HepG2 (cell line): ENCODE data around the gene DCDC2. TPM values are rescaled to one million over a fixed set of nuclear protein-coding genes. Genes with fewer than 3 reads are reported as not detected.

Source experiments
- AGO1 ChIP-seq: fragments of 200-400 bp; formaldehyde crosslinking; IDR thresholded peaks from 2 replicates; pipeline ENCODE4 v1.6.1; 2017; ENCODE audit warnings: mild to moderate bottlenecking, low read depth, low read length, moderate library complexity; ENCODE audit not compliant: poor library complexity, severe bottlenecking
- BCL6 ChIP-seq: IDR thresholded peaks from 2 replicates; pipeline ENCODE4 v1.6.1; 2016; ENCODE audit warnings: missing genetic modification reagents, missing compliant biosample characterization
- CHD4 ChIP-seq: fragments of 200-600 bp; sonication (generic); IDR thresholded peaks from 2 replicates; pipeline ENCODE4 v1.7.0; 2017; ENCODE audit warnings: mild to moderate bottlenecking, low read length, borderline replicate concordance
- HNRNPL ChIP-seq: fragments of 200-400 bp; formaldehyde crosslinking; IDR thresholded peaks from 2 replicates; pipeline ENCODE4 v1.6.1; 2017; ENCODE audit warnings: mild to moderate bottlenecking, low read depth, low read length
- JUND ChIP-seq: sonication (generic); formaldehyde crosslinking; IDR thresholded peaks from 2 replicates; pipeline ENCODE4 v1.8.0; 2022; ENCODE audit warnings: mild to moderate bottlenecking, missing genetic modification reagents
- SMARCC2 ChIP-seq: fragments of 450-650 bp; IDR thresholded peaks from 2 replicates; pipeline ENCODE4 v1.6.1; 2017; ENCODE audit warnings: antibody characterized with exemption, mild to moderate bottlenecking
- ZBTB39 ChIP-seq: sonication (generic); formaldehyde crosslinking; IDR thresholded peaks from 2 replicates; pipeline ENCODE4 v1.5.0; 2020; ENCODE audit warnings: missing genetic modification reagents
- ZBTB44 ChIP-seq: sonication (generic); formaldehyde crosslinking; IDR thresholded peaks from 2 replicates; pipeline ENCODE4 v1.4.0; 2020; ENCODE audit warnings: missing genetic modification reagents
- ZBTB8A ChIP-seq: sonication (generic); formaldehyde crosslinking; IDR thresholded peaks from 2 replicates; pipeline ENCODE4 v1.4.0; 2020; ENCODE audit warnings: mild to moderate bottlenecking, low read depth, missing genetic modification reagents, borderline replicate concordance
- ZNF251 ChIP-seq: sonication (generic); formaldehyde crosslinking; IDR thresholded peaks from 2 replicates; pipeline ENCODE4 v1.9.0; 2021; ENCODE audit warnings: mild to moderate bottlenecking, missing genetic modification reagents
- ZNF276 ChIP-seq: sonication (generic); formaldehyde crosslinking; IDR thresholded peaks from 2 replicates; pipeline ENCODE4 v1.4.0; 2020; ENCODE audit warnings: mild to moderate bottlenecking, low read depth, missing genetic modification reagents
- ZNF639 ChIP-seq: conservative IDR thresholded peaks from 2 replicates; pipeline ENCODE4 v1.6.1; 2018; ENCODE audit warnings: missing genetic modification reagents
- polyA plus RNA-seq, 8 experiments: library from polyadenylated mRNA; depleted of rRNA in 3 of 8; stranded (reverse) in 7 of 8; unstranded in 1 of 8; fragments of >200 nt; fragmentation: Illumina TruSeq in 4 of 8; extraction: Trizol in 4 of 8; gene quantifications; 2 replicates each; pipeline versions ENCODE4 v1.2.1 to v1.2.3, GENCODE V29; 2011 to 2016; ENCODE audit warnings: low read depth in 4 of 8, missing spikeins in 1 of 8, mixed read lengths in 1 of 8; ENCODE audit not compliant: insufficient read depth in 1 of 8
- total RNA-seq, 5 experiments: library from RNA; depleted of rRNA; stranded (reverse); fragments of >200 nt; fragmentation: Illumina TruSeq; extraction: Trizol; gene quantifications; 2 replicates each; pipeline ENCODE4 v1.2.3, GENCODE V29; 2016; ENCODE audit warnings: low read depth in 1 of 5
- TF ChIP-seq, protein P1 (sequence below): IDR thresholded peaks from 2 replicates; pipeline ENCODE4 v1.6.1; 2018; ENCODE audit warnings: missing genetic modification reagents, mild to moderate bottlenecking, missing compliant biosample characterization
- TF ChIP-seq, protein P2 (sequence below): sonication (generic); formaldehyde crosslinking; IDR thresholded peaks from 2 replicates; pipeline ENCODE4 v1.4.0; 2020; ENCODE audit warnings: mild to moderate bottlenecking, missing genetic modification reagents
- TF ChIP-seq, protein P3 (sequence below): sonication (generic); formaldehyde crosslinking; IDR thresholded peaks from 2 replicates; pipeline ENCODE4 v1.8.0; 2022; ENCODE audit warnings: mild to moderate bottlenecking, missing genetic modification reagents, moderate library complexity
- TF ChIP-seq, protein P4 (sequence below): sonication (generic); formaldehyde crosslinking; IDR thresholded peaks from 2 replicates; pipeline ENCODE4 v1.8.0; 2022; ENCODE audit warnings: missing genetic modification reagents, low read depth, mild to moderate bottlenecking, borderline replicate concordance

Gene DCDC2
- total and polyA plus RNA-seq, 2 of the 13 experiments (the other 11 are each of a cell fraction or from before 2014, with no cell fraction given) = 9.0 to 36.2 TPM

DNA sequence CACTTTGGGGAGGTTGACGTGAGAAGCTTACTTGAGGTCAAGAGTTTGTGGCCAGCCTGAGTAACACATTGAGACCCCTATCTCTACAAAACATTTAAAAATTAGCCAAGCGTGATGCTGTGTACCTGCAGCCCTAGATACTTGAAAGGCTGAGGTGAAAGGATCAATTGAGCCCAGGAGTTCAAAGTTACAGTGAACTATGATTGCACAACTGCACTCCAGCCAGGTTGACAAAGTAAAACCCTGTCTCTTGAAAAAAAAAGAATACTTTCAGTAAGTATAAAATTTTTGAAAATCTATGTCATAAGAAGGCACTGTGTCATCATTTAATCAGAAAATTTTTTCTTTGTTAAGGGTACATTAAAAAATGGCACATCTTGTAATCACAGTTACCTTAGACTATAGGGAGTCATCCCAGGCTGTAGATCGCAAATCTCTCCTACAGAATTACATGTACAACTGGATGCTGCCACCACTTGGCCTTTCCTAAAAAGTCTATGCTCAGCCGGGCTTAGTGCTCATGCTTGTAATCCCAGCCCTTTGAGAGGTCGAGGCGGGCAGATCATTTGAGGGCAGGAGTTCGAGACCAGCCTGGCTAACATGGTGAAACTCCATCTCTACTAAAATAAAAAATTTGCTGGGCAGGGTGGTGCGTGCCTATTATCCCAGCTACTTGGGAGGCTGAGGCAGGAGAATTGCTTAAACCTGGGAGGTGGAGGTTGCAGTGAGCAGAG, 27.8 kb upstream of the DCDC2 start (continued):
- TF ChIP-seq ZNF639 (CRISPR knock-in tag) (0 out of 2 replicates have a peak, but pooled peaks have one; percentile 74), ZBTB39 (peak; percentile 97), ZNF251 (CRISPR knock-in tag) (no peak), BCL6 (peak; percentile 98), SMARCC2 (no peak), HNRNPL (no peak), CHD4 (peak; percentile 85), AGO1 (no peak), JUND (CRISPR knock-in tag) (no peak), ZNF276 (CRISPR knock-in tag) (peak; percentile 89), ZBTB8A (CRISPR knock-in tag) (no peak), ZBTB44 (no peak)
- TF ChIP-seq, protein P1, sequence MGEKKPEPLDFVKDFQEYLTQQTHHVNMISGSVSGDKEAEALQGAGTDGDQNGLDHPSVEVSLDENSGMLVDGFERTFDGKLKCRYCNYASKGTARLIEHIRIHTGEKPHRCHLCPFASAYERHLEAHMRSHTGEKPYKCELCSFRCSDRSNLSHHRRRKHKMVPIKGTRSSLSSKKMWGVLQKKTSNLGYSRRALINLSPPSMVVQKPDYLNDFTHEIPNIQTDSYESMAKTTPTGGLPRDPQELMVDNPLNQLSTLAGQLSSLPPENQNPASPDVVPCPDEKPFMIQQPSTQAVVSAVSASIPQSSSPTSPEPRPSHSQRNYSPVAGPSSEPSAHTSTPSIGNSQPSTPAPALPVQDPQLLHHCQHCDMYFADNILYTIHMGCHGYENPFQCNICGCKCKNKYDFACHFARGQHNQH (CRISPR knock-in tag) = peak; percentile 86
- TF ChIP-seq, protein P2, sequence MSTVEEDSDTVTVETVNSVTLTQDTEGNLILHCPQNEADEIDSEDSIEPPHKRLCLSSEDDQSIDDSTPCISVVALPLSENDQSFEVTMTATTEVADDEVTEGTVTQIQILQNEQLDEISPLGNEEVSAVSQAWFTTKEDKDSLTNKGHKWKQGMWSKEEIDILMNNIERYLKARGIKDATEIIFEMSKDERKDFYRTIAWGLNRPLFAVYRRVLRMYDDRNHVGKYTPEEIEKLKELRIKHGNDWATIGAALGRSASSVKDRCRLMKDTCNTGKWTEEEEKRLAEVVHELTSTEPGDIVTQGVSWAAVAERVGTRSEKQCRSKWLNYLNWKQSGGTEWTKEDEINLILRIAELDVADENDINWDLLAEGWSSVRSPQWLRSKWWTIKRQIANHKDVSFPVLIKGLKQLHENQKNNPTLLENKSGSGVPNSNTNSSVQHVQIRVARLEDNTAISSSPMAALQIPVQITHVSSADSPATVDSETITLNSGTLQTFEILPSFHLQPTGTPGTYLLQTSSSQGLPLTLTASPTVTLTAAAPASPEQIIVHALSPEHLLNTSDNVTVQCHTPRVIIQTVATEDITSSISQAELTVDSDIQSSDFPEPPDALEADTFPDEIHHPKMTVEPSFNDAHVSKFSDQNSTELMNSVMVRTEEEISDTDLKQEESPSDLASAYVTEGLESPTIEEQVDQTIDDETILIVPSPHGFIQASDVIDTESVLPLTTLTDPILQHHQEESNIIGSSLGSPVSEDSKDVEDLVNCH (CRISPR knock-in tag) = no peak
- TF ChIP-seq, protein P3, sequence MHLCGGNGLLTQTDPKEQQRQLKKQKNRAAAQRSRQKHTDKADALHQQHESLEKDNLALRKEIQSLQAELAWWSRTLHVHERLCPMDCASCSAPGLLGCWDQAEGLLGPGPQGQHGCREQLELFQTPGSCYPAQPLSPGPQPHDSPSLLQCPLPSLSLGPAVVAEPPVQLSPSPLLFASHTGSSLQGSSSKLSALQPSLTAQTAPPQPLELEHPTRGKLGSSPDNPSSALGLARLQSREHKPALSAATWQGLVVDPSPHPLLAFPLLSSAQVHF = no peak
- TF ChIP-seq, protein P4, sequence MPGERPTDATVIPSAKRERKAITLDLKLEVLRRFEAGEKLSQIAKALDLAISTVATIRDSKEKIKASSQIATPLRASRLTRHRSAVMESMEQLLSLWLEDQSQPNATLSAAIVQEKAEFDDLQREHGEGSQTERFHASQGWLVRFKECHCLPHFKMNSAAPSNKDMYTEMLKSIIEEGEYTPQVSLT (CRISPR knock-in tag) = no peak
